GM11168 (cell line): ENCODE measurements around the gene DAGLB.

ENCODE experiments used
- in situ Hi-C: fragments of 300-500 bp; cut with MboI; formaldehyde crosslinking; loops from one replicate; pipeline ENCODE4 v1.12.0; 2022; ENCODE audit warnings: low sequenced_read_pairs; ENCODE audit not compliant: unreplicated experiment

DAGLB gene

DNA sequence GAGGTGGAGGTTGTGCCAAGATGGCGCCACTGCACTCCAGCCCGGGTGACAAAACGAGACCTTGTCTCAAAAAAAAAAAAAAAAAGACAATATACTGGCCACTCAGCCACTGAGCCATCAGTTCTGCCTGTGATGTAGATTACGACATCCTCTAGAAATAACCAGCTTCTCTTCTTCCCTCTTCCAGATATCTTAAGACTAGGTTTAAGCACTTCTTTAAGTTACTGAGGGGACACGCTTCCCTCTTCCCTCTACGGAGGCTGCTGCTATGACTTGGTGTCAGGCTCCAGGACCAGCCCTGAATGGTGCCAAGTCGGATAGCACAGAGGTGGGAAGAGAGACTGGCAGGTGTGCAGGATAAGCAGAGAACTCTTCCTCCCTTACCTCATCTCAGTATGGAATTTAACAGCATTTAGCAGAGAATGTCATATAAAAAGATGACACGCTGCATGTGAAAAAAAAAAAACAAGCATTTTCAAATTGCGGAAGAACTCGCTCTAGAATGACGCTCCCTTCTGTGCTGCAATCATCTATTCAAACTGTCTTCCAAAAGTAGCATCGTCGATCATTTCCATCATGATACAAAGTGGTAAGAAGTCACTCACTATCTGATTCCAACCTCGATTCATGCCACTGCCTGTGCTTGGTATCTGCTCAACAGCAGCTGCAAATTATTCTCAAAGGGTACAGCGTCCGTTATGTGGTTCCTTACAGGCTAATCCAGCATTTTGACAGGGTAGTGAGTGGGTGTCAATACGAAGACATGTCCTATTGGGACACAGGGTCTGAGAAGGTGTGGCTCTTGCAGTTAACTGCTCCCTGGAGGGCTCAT lies 13.8 kb downstream of the DAGLB start:
- in situ Hi-C loops, result no loop called here

DNA sequence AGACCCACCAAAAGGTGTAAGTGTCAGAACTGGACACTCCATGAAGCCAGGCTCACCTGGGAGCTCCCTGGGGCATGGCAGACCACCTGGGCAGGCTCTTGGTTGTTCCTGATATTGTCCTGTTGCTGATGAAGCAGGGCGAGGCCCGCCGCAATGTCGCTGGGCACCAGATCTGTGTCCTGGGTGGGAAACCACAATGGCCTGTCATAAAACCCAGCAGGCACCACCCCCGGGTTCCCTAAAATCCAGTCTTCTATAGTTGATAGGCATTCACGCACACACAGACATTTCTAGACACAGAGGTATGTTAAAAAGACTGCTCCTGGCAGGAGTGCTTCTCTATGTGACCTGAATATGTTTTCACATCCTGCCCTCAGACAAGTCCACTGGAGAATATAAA lies 15.0 kb downstream of the DAGLB start:
- in situ Hi-C loops, result no loop called here

DNA sequence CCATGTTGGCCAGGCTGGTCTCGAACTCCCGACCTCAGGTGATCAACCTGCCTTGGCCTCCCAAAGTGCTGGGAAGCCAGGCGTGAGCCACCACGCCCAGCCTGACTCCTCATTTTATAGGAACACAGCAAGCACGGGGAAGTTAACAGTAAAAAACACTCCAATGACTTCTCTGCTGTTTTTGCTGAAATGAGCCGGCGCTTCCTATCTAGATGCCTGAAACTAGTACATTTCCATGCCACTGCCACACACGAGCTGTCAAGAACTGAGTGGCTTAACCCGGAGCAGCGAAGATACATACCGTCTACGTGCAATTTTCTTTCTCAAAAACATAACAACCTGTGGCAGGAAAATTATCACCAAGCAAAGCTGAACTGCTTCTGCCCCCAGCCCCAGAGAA lies 16.8 kb downstream of the DAGLB start:
- in situ Hi-C loops, result no loop called here

DNA sequence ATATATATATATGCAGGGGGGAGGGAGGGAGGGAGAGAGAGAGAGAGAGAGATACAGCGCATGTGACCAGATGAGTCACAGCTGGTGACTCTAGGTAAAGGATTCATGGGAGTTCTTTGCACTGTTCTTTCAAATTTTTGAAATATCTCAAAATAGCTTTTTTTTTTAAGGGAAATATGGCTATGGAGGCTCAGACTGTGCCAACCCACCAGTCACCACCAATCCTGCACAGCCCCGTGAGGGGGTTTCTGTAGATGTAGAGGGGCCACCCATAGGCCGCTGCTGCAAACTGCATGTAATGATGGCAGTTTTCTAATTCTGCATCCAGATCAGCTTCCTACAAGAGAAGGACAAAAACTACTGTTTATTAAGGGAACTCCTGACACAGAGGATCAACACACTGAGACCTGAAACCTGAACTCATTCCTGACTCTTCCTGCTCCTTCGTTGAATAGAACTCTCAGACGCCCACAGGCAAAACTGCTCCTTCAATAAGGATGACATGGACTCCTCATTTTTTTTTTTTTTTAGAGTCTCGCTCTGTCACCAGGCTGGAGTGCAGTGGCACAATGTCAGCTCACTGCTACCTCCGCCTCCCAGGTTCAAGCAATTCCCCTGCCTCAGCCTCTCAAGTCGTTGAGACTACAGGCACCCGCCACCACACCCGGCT lies 17.3 kb downstream of the DAGLB start:
- in situ Hi-C loops, result no loop called here

DNA sequence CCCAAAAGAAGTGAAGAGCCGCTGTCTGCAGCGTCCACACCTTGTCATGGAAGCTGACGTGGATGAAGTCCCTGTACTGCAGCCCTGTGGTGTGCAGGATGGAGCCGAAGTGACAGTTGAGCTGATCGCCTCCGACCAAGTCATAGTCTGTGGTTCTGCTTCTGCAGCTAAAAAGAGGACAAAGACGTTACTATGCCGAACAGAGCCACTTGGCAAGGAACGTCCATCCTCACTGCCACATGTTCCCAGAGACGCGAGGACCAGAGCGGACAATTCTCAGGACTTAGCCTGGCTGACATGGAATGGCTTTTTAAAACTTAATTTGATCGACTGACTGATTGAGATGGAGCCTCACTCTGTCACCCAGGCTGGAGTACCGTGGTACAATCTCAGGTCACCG lies 21.8 kb downstream of the DAGLB start:
- in situ Hi-C loops, result no loop called here

DNA sequence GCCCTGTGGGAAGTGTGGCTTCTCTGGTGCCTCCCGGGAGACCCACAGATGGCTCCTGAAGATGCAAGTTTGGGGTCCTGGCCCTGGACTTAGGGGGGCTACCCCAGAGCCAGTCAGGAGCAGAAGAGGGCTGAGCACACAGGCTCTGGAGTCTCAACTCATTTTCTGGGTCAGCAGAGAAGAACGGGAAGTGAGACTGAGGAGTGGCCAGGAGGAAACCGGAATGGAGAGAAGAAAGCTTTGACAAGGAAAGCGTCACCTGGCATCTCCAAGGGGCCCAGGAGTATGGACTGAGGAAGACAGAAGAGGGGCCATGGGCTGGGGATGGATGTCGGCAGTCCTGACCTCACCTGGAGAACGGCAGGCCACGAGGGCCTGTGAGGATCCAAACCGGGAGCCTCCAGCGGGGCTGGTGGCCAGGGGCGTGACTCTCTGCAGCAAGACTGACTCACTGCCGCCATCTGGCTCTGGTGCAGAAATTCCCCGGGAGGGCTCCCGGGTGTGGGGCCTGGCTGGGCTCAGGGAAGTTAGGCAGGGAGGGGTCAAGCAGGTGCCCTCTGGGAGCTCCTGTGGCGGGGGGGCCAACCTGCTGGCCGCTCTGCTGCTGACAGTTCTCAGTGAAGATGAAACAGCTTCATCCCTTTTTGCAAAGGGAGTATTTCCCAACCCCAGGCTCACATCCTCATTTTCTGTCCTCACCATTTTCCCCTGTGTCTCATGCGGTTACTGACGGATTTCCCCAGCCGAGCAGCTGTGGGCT lies 23.6 kb downstream of the DAGLB start:
- in situ Hi-C loops, result no loop called here

DNA sequence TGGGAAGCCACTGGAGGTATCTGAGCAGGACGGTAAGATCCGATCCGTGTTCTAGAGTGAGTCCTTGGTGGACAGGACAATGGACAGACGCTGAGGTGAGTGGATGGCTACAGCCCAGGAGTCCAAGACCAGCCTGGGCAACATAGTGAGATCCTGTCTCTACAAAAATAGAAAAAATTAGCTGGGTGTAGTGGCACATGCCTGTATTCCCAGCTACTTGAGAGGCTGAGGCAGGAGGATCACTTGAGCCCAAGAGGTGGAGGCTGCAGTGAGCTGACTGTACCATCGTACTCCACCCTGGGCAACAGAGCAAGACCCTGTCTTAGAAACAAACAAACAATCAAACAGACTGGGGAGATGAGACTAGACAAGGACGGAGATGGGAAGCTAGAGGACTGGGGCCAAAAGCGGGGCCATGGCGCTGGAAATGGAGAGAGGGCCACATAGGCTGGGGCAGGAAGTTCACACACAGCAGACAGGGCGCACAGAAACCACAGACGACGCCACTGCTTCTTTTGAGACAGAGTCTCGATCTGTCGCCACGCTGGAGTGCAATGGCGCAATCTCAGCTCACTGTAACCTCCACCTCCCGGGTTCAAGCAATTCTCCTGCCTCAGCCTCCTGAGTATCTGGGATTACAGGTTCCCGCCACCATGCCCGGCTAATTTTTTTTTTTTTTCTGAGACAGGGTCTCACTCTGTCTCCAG lies 24.7 kb downstream of the DAGLB start:
- in situ Hi-C loops, result no loop called here

DNA sequence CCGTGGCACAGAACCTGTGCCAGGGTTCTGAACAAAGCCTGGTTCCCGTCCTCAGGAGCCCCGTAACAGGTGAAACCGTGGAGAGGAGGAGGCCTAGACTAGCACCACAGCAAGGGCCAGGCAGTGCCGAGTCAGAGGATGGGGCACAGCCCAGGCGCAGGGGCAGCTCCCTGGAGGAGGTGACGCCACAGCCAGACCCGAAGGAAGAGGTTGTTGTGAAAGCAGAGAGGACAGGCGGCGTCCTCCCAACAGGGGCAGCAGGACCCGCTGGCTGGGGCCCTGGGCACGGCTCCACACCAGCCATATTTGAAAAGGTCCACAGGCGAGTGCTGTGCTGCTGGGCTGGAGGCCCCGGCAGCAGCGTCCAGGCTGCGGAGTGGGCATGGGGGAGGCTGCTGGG lies 25.7 kb downstream of the DAGLB start:
- in situ Hi-C loops, result no loop called here

DNA sequence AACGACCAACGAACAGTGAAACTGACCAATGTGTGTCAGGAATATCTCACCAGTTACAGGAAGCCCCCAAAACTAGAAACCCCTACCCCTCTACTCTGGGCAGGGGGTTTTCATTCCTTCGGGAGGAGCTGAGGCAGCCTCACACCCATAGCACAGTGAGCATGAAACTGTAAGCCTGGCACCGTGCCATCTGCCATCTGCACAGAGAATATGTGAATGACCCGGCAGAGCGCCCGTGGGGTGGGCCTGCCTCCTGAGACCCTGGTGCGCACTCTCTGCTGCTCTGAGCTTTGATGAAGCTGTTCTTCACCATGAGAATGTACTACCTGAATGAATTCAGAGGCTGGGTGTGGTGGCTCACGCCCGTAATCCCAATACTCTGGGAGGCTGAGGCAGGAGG lies 27.1 kb downstream of the DAGLB start:
- in situ Hi-C loops, result no loop called here

DNA sequence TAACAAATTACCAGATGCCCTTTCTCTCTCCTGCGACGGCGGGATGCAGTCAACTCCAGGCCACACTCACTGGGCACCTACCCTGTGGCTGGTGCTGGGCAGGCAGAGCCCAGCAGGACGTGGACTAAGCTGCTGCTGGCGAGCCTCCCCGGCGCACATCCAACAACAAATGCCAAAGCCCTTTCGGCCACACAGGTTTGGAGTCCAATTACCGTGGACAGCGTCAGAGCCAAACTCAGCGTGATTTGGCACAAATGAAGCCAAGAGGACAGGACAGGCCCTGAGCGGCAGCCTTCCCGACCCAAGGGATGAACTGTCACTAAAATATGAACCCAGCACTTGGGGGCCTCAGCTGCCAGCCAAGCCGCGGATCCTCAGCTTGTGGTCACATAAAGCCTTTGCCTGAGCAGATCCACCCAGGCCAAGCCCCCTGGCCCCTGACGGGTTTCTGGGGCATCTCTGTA lies 28.4 kb downstream of the DAGLB start:
- in situ Hi-C loops, result no loop called here

DNA sequence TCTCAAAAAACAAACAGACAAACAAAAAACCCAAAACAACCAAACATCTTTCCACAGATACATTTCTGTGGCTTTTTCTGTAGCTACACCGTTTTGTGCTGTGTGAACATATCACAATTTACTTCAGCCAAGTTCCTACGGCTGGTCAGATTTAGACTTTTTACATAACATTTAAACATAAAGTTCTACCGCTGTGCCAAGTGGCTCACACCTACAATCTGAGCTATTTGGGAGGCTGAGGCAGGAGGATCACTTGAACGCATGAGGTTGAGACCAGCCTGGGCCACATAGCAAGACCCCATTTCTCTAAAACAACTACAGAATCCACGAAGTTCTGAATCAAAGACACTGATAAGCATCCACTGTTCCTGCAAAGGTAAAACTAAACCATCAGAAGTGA lies 30.3 kb downstream of the DAGLB start:
- in situ Hi-C loops, result no loop called here

DNA sequence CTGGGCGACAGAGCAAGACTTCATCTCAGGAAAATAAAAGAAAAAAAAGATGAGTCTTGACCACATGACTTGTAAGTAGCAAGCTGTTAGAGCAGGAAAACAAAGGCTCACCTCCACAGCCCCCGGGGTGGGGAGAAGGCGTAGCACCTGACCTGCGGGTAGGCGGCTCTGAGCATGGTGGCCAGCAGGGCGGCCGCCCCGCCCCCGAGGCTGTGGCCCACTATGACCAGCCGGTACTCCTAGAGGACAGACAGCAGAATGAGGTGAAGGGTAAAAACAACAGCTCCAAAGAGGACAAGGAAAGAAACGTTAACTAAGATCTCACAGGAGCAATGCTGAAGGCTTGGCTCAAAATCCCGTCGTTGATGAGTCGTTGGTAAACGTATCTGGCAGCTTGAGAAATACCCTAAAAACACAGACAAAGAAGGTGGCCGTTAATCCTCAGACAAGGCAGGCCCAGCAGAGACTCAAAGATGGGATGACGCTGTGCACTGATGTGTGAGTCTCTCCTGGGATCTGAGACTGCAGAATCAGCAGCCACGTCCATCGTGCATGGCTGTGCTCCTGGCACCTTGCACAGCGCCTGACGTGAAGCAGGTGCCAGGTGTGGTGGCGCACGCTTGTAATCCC lies 31.1 kb downstream of the DAGLB start:
- in situ Hi-C loops, result no loop called here

DNA sequence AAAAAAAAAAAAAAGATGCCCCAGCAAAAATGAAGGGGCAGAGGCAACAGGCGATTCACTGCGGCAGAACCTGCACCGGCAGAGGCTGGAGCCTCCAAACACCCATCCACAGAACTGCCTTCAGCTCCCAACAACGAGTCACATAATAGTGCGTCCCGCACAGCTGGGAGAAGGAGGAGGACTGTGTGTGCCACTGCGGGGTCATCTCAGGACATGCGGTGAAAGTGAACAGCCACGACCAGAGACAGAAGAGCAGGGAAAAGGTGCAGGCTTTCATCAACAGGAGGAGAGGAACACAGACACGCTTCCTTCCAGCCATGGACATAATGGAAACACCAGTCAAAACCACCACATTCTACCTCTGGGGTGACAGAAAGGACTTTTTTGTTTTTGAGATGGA lies 34.1 kb downstream of the DAGLB start:
- in situ Hi-C loops, result no loop called here

DNA sequence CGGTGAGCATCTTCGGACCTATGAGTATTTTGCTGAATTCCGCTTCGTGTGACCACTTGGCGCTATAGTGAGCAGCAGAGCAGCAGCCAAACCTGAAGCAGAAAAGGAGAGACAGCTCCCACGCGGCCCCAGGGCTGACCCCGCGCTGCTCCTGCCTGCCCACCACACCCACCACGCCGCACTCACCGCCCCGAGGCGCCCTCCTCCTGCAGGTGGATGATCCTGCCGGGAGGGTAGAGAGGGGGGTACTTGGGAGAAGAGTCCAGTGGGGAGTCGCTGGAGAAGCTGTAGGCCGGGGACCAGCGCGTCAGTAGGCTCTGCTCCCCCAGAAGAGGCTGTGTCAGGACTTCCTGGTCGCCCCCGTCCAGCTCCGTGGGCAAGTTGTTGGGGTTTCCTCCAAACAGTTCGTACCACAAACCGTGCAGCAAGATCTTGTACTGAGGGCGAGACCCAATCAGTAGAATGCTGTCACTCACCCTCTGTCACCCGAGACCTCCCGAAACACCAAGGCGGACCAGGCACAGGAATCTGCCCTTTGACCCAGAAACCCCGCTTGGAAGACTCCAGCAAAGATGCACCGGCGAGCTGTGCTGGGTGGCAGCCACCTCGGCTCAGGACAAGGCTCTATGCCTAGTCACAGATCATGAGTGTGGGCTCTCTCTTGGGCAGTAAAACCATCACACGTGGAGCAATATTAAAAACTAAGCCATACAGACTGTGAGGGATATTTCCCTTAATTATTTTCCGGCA lies 37.6 kb downstream of the DAGLB start:
- in situ Hi-C loops, result no loop called here

DNA sequence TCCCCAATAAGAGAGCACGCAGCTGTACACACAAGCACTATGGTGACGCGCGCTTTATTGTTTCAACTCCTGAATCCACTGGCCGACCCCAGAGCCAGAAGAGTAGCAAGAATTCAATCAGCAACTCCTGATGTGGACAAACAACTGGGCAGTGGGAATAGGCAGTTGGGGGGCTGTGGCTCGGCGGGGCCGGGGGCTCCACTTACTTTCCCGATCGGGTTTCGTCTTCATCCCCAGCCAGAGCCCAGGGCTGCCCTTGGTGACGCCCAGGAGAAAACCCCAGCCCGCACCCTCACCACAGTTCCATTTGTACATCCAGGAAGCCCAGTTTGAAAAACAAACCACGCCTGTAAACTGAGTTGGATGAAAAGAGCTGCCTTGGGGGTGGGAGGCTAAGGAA lies 38.7 kb downstream of the DAGLB start:
- in situ Hi-C loops, result no loop called here

DNA sequence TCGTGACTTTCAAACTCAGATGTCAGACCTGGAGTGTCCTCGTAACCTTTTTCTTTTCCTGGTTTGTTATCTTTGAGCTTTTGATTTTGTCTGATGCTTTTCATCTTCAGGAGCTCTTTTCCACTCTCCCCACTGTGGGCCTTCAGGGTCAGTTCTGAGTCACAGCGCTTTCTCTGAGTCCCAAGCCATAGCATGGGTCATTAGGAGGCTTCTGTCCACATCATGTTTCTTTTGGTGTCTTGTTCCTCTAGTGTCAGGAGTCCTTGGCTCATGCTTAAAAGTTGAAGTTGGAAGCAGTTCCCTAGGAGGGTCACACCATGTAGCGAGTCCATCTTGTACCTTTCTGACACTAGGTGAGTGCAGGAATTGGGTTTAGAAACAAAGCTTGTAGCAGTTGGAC lies 40.3 kb downstream of the DAGLB start:
- in situ Hi-C loops, result no loop called here

DNA sequence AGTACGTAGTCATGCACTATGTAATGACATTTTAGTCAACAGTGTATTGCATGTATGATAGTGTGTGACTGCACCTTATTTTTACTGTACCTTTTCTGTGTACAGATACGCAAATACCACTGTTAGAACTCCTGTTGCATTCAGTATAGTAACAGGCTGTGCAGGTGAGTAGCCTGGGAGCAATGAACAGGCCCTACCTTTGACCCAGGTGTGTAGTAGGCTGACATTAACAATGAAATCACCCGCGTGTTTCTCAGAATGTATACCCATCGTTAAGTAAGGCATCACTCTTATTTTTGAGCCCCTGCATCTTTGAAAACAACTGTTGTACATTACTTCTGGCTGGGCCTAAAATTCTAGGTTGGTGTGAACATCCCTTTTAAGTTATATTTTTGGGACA lies 41.6 kb downstream of the DAGLB start:
- in situ Hi-C loops, result no loop called here

DNA sequence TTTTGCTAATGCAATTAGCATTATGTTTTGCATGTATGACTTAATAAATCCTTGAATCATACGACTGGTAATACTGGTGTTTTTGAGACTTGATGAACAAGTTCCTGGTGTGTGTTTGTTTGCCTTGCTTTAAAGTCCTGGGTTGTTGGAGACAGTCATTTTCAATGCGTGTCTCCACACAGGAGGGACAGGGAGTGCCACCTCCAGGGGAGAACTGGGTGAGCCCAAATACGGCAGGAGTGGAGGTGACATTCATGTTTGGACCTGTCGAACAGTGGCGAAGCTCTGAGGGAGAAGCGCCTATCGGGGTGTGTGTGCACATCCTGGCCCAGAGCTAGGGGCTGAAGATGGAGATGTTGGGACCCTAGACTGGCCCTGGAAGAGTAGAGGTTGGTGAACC lies 43.8 kb downstream of the DAGLB start:
- in situ Hi-C loops, result no loop called here

DNA sequence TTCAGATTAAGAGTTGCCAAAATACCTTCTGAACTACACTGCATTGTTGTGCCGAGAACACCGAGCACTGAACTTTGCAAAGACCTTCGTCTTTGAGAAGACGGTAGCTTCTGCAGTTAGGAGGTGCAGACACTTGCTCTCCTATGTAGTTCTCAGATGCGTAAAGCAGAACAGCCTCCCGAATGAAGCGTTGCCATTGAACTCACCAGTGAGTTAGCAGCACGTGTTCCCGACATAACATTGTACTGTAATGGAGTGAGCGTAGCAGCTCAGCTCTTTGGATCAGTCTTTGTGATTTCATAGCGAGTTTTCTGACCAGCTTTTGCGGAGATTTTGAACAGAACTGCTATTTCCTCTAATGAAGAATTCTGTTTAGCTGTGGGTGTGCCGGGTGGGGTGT lies 45.0 kb downstream of the DAGLB start:
- in situ Hi-C loops, result no loop called here
